HUES6 (cell line): ENCODE measurements around the gene RRAD.
"Not testable (repeated sequence)": the region's sequence is repeated elsewhere in the genome, so short reads cannot be mapped to it uniquely, and the experiment has no call there.

Source experiments
- H3K27ac ChIP-seq: 2 replicates; pipeline ENCODE4 v1.7.0; 2013; ENCODE audit warnings: low read depth, mild to moderate bottlenecking, low read length, inconsistent platforms
- H3K27me3 ChIP-seq: 2 replicates; pipeline ENCODE4 v1.6.1; 2013; ENCODE audit warnings: low read length; ENCODE audit not compliant: control insufficient read depth, insufficient read depth
- H3K36me3 ChIP-seq: 2 replicates; pipeline ENCODE4 v1.6.1; 2013; ENCODE audit warnings: low read length; ENCODE audit not compliant: control insufficient read depth, insufficient read depth
- H3K4me1 ChIP-seq: 2 replicates; pipeline ENCODE4 v1.6.1; 2013; ENCODE audit warnings: low read length; ENCODE audit not compliant: control insufficient read depth, insufficient read depth
- H3K4me3 ChIP-seq: 2 replicates; pipeline ENCODE4 v1.5.1; 2013; ENCODE audit warnings: low read depth, low read length
- H3K9ac ChIP-seq: one replicate; pipeline ENCODE4 v1.6.1; 2013; ENCODE audit warnings: mild to moderate bottlenecking, low read length
- H3K9me3 ChIP-seq: 2 replicates; pipeline ENCODE4 v1.6.1; 2013; ENCODE audit warnings: low read depth, low read length; ENCODE audit not compliant: control insufficient read depth, insufficient read depth

The RRAD gene

DNA sequence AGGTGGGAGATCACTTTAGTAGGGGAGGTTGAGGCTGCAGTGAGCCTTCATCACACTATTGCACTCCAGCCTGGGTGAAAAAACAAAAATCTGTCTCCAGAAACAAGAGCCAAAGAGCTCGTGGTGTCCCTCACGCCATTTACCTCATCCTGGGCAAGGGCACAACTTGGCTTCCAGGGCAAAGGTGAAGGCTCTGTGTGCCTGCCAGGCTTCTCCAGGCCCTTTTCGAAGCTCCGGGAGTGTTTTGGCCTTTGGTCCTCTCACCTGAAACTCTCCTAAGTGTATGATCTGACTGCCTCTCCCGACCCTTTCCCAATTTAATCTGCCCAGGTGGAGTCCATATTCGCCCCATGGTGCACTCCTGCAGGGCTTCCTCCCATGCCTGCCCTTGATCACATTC, 24.1 kb upstream of the RRAD start:
- Histone ChIP-seq H3K9ac (no peak overlapping the region), H3K4me3 (no peak overlapping the region), H3K4me1 (no peaks in the 10 kb centered on the region), H3K27me3 (peaks cover 33% of the 10 kb centered on the region), H3K9me3 (peaks cover 10% of the 10 kb centered on the region), H3K27ac (no peak overlapping the region), H3K36me3 (no peaks in the 10 kb centered on the region)

- H3K27me3 ChIP-seq, result peaks cover 33% of the 10 kb centered on the region
- H3K4me1 ChIP-seq, result no peaks in the 10 kb centered on the region
- H3K9ac ChIP-seq, result no peak overlapping the region
- H3K9me3 ChIP-seq, result peaks cover 10% of the 10 kb centered on the region
- H3K4me3 ChIP-seq, result peak overlapping the region; percentile 50; the same call in 1 of the 2 replicates
- peaks cover 2% of the 10 kb centered on the region for H3K36me3 ChIP-seq
- H3K27ac ChIP-seq, result no peak overlapping the region
Observed at GRCh38 chr16:66948837-66949225, 23.5 kb upstream of the RRAD start.

- H3K9me3 ChIP-seq, result peaks cover 10% of the 10 kb centered on the region
- H3K27me3 ChIP-seq, result peaks cover 33% of the 10 kb centered on the region
- H3K4me3 ChIP-seq, result peak overlapping the region; percentile 50
- H3K27ac ChIP-seq, result no peak overlapping the region
- no peaks in the 10 kb centered on the region for H3K4me1 ChIP-seq
- H3K9ac ChIP-seq, result no peak overlapping the region
- H3K36me3 ChIP-seq, result peaks cover 8% of the 10 kb centered on the region
Observed at GRCh38 chr16:66948134-66948836, 22.9 kb upstream of the RRAD start.

DNA sequence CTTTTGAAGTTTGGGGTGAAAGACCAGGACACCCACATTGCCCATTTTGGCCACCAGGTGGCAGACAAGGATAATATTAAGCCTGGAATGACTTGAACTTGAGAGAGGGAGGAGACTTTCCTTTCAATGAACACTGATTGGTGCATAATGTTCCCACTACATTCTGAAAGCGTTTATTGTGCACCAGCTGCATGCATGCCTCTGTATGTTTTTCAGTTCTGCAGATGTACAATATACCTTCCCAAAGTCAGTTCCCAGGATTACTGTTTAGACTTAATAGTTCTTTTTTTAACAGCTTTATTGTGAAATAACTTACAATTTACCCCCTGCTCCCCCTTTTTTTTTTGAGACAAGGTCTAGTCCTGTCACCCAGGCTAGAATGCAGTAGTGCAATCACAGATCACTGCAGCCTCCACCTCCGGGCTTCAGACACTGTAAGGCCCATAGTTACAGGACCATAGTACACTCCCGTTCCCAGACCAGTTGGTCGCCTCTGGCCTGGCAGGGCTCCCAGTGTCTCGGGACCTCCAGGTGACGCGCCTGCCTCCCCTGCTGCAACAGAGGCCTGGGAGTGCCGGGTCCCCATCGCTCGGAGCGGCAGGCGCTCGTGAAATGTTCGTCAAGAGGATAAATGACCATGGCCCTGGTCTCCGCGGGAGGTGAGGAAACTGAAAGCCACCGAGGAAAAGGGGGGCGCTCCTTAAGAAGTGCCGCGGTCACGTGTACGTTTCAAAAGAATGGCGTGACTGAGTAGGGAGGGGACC, 22.1 kb upstream of the RRAD start:
- Histone ChIP-seq H3K27ac (no peak overlapping the region), H3K4me3 (peak overlapping the region; percentile 50), H3K36me3 (peaks cover 16% of the 10 kb centered on the region), H3K9me3 (peaks cover 10% of the 10 kb centered on the region), H3K27me3 (peaks cover 33% of the 10 kb centered on the region), H3K9ac (no peak overlapping the region), H3K4me1 (no peaks in the 10 kb centered on the region)

DNA sequence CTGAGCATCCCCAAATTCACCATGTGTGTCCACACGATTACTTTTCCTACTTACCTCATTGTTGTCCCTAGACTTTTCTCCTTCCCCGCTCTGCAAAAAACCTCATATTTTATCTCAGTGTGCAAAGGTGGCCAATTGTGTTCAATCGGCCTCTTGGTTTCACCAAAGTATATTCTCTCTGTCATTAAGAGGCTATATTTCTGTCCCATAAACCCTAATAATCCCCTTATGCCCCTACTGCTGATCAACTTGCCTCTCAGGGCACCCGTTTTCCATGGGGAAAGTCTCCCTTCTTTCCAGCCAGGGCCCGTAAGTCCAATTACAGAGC, 21.6 kb upstream of the RRAD start:
- H3K27me3 ChIP-seq, result peaks cover 33% of the 10 kb centered on the region
- H3K9ac ChIP-seq, result no peak overlapping the region
- no peak overlapping the region for H3K27ac ChIP-seq
- no peak overlapping the region for H3K4me3 ChIP-seq
- peaks cover 21% of the 10 kb centered on the region for H3K36me3 ChIP-seq
- peaks cover 10% of the 10 kb centered on the region for H3K9me3 ChIP-seq
- no peaks in the 10 kb centered on the region for H3K4me1 ChIP-seq

GRCh38 chr16:66946541-66946940, 21.2 kb upstream of the RRAD start:
- Histone ChIP-seq H3K36me3 (peaks cover 25% of the 10 kb centered on the region), H3K27ac (no peak overlapping the region), H3K27me3 (peaks cover 33% of the 10 kb centered on the region), H3K9ac (no peak overlapping the region), H3K4me3 (no peak overlapping the region), H3K9me3 (peaks cover 6% of the 10 kb centered on the region), H3K4me1 (no peaks in the 10 kb centered on the region)

DNA sequence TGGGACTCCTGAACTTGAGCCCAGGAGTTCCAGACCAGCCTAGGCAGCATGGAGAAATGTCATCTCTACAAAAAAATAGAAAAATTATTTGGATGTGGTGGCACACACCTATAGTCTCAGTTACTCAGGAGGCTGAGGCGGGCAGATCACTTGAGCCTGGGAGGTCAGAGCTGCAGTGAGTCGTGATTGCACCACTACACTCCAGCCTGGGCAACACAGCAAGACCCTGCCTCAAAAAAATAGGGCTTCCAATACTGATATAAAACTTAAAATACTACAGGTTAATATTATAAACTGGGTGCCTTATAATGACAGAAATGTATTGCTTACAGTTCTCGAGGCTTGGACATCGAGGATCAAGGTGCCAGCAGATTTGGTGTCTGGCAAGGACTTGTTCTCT, 20.6 kb upstream of the RRAD start:
- Histone ChIP-seq H3K27ac (no peak overlapping the region), H3K36me3 (peaks cover 31% of the 10 kb centered on the region)

GRCh38 chr16:66944971-66945370, 19.6 kb upstream of the RRAD start:
- H3K9ac ChIP-seq, H3K9me3 ChIP-seq, H3K4me1 ChIP-seq, H3K4me3 ChIP-seq, H3K27ac ChIP-seq: not testable (repeated sequence)
- Histone ChIP-seq H3K27me3 (peaks cover 28% of the 10 kb centered on the region), H3K36me3 (peaks cover 41% of the 10 kb centered on the region)

More for the DNA sequence above, 20.6 kb upstream of the RRAD start:
- H3K27me3 ChIP-seq, result peaks cover 33% of the 10 kb centered on the region
- no peaks in the 10 kb centered on the region for H3K4me1 ChIP-seq
- no peak overlapping the region for H3K4me3 ChIP-seq
- H3K9ac ChIP-seq, result no peak overlapping the region
- H3K9me3 ChIP-seq, result no peaks in the 10 kb centered on the region

DNA sequence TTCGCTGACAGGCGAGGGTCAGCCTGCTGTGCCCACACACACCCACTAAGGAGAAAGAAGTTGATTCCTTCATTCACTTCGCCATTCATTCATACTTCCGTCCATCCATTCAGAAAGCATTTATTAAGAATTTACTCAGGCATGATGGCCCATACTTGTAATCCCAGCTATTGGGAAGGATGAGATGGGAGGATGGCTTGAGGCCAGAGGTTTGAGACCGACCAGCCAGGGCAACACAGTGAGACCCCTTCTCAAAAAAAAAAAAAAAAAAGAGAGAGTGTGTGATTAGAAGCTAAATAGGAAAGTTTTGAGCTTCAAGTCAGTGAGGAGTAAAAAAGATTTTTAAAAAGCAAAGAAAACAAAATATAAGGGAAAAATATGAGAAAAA, 18.7 kb upstream of the RRAD start:
- H3K9ac ChIP-seq, result no peak overlapping the region
- H3K4me1 ChIP-seq, result no peaks in the 10 kb centered on the region
- H3K4me3 ChIP-seq, result no peak overlapping the region
- peaks cover 18% of the 10 kb centered on the region for H3K27me3 ChIP-seq
- peaks cover 50% of the 10 kb centered on the region for H3K36me3 ChIP-seq
- no peak overlapping the region for H3K27ac ChIP-seq
- H3K9me3 ChIP-seq, result no peaks in the 10 kb centered on the region

GRCh38 chr16:66943426-66944053, 18.2 kb upstream of the RRAD start:
- Histone ChIP-seq H3K9ac (no peak overlapping the region), H3K36me3 (peaks cover 55% of the 10 kb centered on the region), H3K4me1 (no peaks in the 10 kb centered on the region), H3K27me3 (peaks cover 13% of the 10 kb centered on the region), H3K4me3 (no peak overlapping the region), H3K27ac (no peak overlapping the region), H3K9me3 (no peaks in the 10 kb centered on the region)

DNA sequence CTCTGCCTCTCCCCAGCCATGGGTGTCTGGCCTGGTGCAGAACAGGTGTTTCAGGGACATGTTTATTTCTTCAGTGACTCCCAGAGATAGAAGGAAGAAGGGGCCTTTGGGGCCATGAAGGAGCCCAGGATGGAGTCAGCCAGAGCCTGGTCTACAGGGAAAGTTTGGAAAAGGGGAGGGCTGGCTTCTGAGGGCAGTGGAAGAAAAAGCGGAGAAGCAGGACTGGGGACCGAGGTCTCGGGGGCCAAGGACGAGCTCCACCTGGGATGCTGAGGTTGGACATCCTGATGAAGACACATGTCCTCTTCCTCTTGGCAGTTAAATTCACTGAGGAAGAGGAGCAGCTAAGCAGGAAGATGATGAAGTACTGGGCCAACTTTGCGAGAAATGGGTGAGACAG, 17.6 kb upstream of the RRAD start:
- Histone ChIP-seq H3K9me3 (no peaks in the 10 kb centered on the region), H3K36me3 (peaks cover 58% of the 10 kb centered on the region), H3K4me3 (no peak overlapping the region), H3K27ac (no peak overlapping the region), H3K9ac (no peak overlapping the region), H3K4me1 (no peaks in the 10 kb centered on the region), H3K27me3 (peaks cover 8% of the 10 kb centered on the region)
